H1 (cell line): Measurements from ENCODE around the gene GBP2. TPM values are rescaled to one million over a fixed set of nuclear protein-coding genes. Genes with fewer than 3 reads are reported as not detected.

ENCODE experiments used
- CTCF ChIA-PET: fragments of 300-600 bp; sonication (Branson Sonifier 250); formaldehyde crosslinking; loops from one replicate; lab custom pipeline; 2021; ENCODE audit not compliant: partially characterized antibody; lab: Charles Lee
- POLR2A ChIA-PET: fragments of 300-600 bp; sonication (Branson Sonifier 250); formaldehyde crosslinking; loops from one replicate; lab custom pipeline; 2021; ENCODE audit warnings: inconsistent platforms; ENCODE audit not compliant: partially characterized antibody; lab: Charles Lee
- DNase-seq, 2 experiments: peaks; one replicate each; pipeline versions ENCODE4 v3.0.0 to v3.0.0-alpha.2; 2010 to 2022; ENCODE audit warnings: low spot score in 2 of 2, low read depth in 1 of 2, mixed read lengths in 1 of 2
- FAIRE-seq: peaks from 2 replicates; lab custom pipeline; 2011; peaks lifted over from hg19 to GRCh38; lab: Jason Lieb, UNC
- H2AFZ ChIP-seq: 2 replicates; pipeline ENCODE4 v1.8.1; 2012; ENCODE audit warnings: low read length, inconsistent platforms
- H2AK5ac ChIP-seq: 2 replicates; pipeline ENCODE4 v1.6.1; 2013; ENCODE audit warnings: low read depth, low read length
- H2BK120ac ChIP-seq: replicated peaks from 2 replicates; pipeline ENCODE3; 2013; ENCODE audit warnings: low read depth, low read length, inconsistent platforms
- H2BK12ac ChIP-seq: 2 replicates; pipeline ENCODE4 v1.6.1; 2013; ENCODE audit warnings: low read depth, low read length
- H2BK15ac ChIP-seq: 2 replicates; pipeline ENCODE4 v1.6.1; 2013; ENCODE audit warnings: low read length
- H2BK20ac ChIP-seq: 2 replicates; pipeline ENCODE4 v1.6.1; 2013; ENCODE audit warnings: low read length
- H2BK5ac ChIP-seq: 2 replicates; pipeline ENCODE4 v1.6.1; 2013; ENCODE audit warnings: low read depth, low read length
- H3K14ac ChIP-seq: 2 replicates; pipeline ENCODE4 v1.6.1; 2013; ENCODE audit warnings: inconsistent platforms; ENCODE audit not compliant: insufficient read length
- H3K18ac ChIP-seq: 2 replicates; pipeline ENCODE4 v1.6.1; 2013; ENCODE audit warnings: low read length; ENCODE audit errors: extremely low read depth
- H3K23ac ChIP-seq: 2 replicates; pipeline ENCODE4 v1.6.1; 2013; ENCODE audit warnings: inconsistent platforms; ENCODE audit not compliant: insufficient read length
- H3K23me2 ChIP-seq: 2 replicates; pipeline ENCODE4 v1.6.1; 2013; ENCODE audit warnings: low read depth, low read length
- H3K27ac ChIP-seq: 2 replicates; pipeline ENCODE4 v1.6.1; 2011; ENCODE audit warnings: low read depth, low read length, inconsistent platforms
- H3K27me3 ChIP-seq, 4 experiments: replicated peaks in 1 of 4; 1 replicate in 1 of 4; 2 replicates in 3 of 4; pipeline versions ENCODE4 v1.6.1 to v1.8.1; 2011 to 2013; ENCODE audit warnings: low read length in 3 of 4, mild to moderate bottlenecking in 3 of 4, inconsistent platforms in 2 of 4, mixed read lengths in 2 of 4, moderate library complexity in 1 of 4; ENCODE audit not compliant: control insufficient read depth in 3 of 4, insufficient read depth in 3 of 4; ENCODE audit errors: extremely low read depth in 1 of 4
- H3K36me3 ChIP-seq, 4 experiments: 2 replicates each; pipeline versions ENCODE4 v1.6.1 to v1.8.1; 2011 to 2013; ENCODE audit warnings: mild to moderate bottlenecking in 4 of 4, low read length in 3 of 4, moderate library complexity in 2 of 4, control low read depth in 1 of 4, inconsistent platforms in 1 of 4; ENCODE audit not compliant: insufficient read depth in 4 of 4, control insufficient read depth in 2 of 4
- H3K4ac ChIP-seq: replicated peaks from 2 replicates; pipeline ENCODE3; 2013; ENCODE audit warnings: low read length, low read depth, mixed read lengths, inconsistent platforms; ENCODE audit not compliant: insufficient read length
- H3K4me1 ChIP-seq, 4 experiments: replicated peaks in 1 of 4; 1 replicate in 1 of 4; 2 replicates in 3 of 4; pipeline versions ENCODE4 v1.6.1 to v1.8.1; 2011 to 2013; ENCODE audit warnings: low read length in 3 of 4, inconsistent platforms in 2 of 4, mixed read lengths in 1 of 4; ENCODE audit not compliant: insufficient read depth in 4 of 4, control insufficient read depth in 3 of 4
- H3K4me2 ChIP-seq, 2 experiments: 2 replicates each; pipeline versions ENCODE4 v1.6.1 to v1.8.1; 2011 to 2013; ENCODE audit warnings: low read depth in 2 of 2, low read length in 2 of 2, control low read depth in 1 of 2, inconsistent platforms in 1 of 2, mild to moderate bottlenecking in 1 of 2; ENCODE audit not compliant: insufficient read depth in 1 of 2
- H3K4me3 ChIP-seq, 4 experiments: fragments of 200-600, 300-600 bp in 1 of 4; sonication (generic), shearing (Covaris generic), sonication (Bioruptor Twin) in 1 of 4; 2 replicates each; pipeline versions ENCODE4 v1.5.1 to v1.8.1; 2011 to 2016; ENCODE audit warnings: low read length in 4 of 4, low read depth in 3 of 4, control low read depth in 2 of 4, inconsistent platforms in 2 of 4, mild to moderate bottlenecking in 2 of 4, mixed read lengths in 1 of 4, moderate library complexity in 1 of 4; ENCODE audit not compliant: insufficient read depth in 2 of 4; ENCODE audit errors: extremely low read depth in 1 of 4
- H3K56ac ChIP-seq: replicated peaks from 2 replicates; pipeline ENCODE3; 2013; ENCODE audit warnings: low read depth, mild to moderate bottlenecking, mixed read lengths, low read length, inconsistent platforms; ENCODE audit not compliant: insufficient read length
- H3K79me1 ChIP-seq: 2 replicates; pipeline ENCODE4 v1.6.1; 2013; ENCODE audit warnings: low read depth, low read length, control low read depth
- H3K79me2 ChIP-seq, 2 experiments: 2 replicates each; pipeline versions ENCODE4 v1.6.1 to v1.8.1; 2012 to 2013; ENCODE audit warnings: low read length in 2 of 2, mild to moderate bottlenecking in 2 of 2, inconsistent platforms in 1 of 2; ENCODE audit not compliant: insufficient read depth in 2 of 2, control insufficient read depth in 1 of 2
- H3K9ac ChIP-seq, 4 experiments: replicated peaks in 1 of 4; 1 replicate in 1 of 4; 2 replicates in 3 of 4; pipeline versions ENCODE4 v1.6.1 to v1.8.1; 2011 to 2013; ENCODE audit warnings: low read depth in 3 of 4, low read length in 3 of 4, control low read depth in 2 of 4, mild to moderate bottlenecking in 2 of 4, moderate library complexity in 2 of 4, inconsistent platforms in 1 of 4; ENCODE audit errors: extremely low read depth in 1 of 4
- H3K9me3 ChIP-seq, 2 experiments: 2 replicates each; pipeline versions ENCODE4 v1.6.1 to v1.8.1; 2012 to 2013; ENCODE audit warnings: mild to moderate bottlenecking in 2 of 2, moderate library complexity in 2 of 2, control low read depth in 1 of 2, inconsistent platforms in 1 of 2, low read depth in 1 of 2, low read length in 1 of 2, mixed read lengths in 1 of 2; ENCODE audit not compliant: insufficient read depth in 2 of 2
- H4K20me1 ChIP-seq, 2 experiments: replicated peaks in 1 of 2; 2 replicates each; pipeline versions ENCODE3 to v1.8.1; 2011 to 2013; ENCODE audit warnings: inconsistent platforms in 2 of 2, low read length in 2 of 2, mild to moderate bottlenecking in 1 of 2; ENCODE audit not compliant: insufficient read depth in 2 of 2, control insufficient read depth in 1 of 2
- H4K5ac ChIP-seq: 2 replicates; pipeline ENCODE4 v1.6.1; 2013; ENCODE audit warnings: low read length, low read depth, mixed read lengths, inconsistent platforms; ENCODE audit not compliant: insufficient read length
- H4K8ac ChIP-seq: 2 replicates; pipeline ENCODE4 v1.8.0; 2013; ENCODE audit warnings: mild to moderate bottlenecking, moderate library complexity, low read length, inconsistent platforms; ENCODE audit not compliant: insufficient read depth; ENCODE audit errors: extremely low read depth
- H4K91ac ChIP-seq: replicated peaks from 2 replicates; pipeline ENCODE3; 2013; ENCODE audit warnings: low read length, mixed read lengths, inconsistent platforms; ENCODE audit not compliant: insufficient read length
- ASH2L ChIP-seq: fragments of 200-600, 300-600 bp; sonication (generic); IDR thresholded peaks from one replicate; pipeline ENCODE4 v1.7.1; 2017; ENCODE audit warnings: low read length
- JUN ChIP-seq: IDR thresholded peaks from 2 replicates; pipeline ENCODE4 v1.6.1; 2011; ENCODE audit warnings: low read depth, mild to moderate bottlenecking, improper control_type of control experiment, low read length
- NANOG ChIP-seq: IDR thresholded peaks from 2 replicates; pipeline ENCODE4 v1.6.1; 2011; ENCODE audit warnings: low read length, low read depth, mild to moderate bottlenecking, inconsistent platforms; ENCODE audit not compliant: insufficient read depth, poor library complexity, severe bottlenecking
- SIN3A ChIP-seq, 2 experiments: IDR thresholded peaks in 1 of 2; conservative IDR thresholded peaks in 1 of 2; 2 replicates each; pipeline ENCODE4 v1.6.1; 2011 to 2012; ENCODE audit warnings: low read length in 2 of 2, improper control_type of control experiment in 1 of 2, low read depth in 1 of 2, mild to moderate bottlenecking in 1 of 2
- WGBS, 2 experiments: shearing (Covaris generic) in 1 of 2; methylation state at CpG; one replicate each; pipeline versions ENCODE4 v1.1.6 to v1.1.7; 2013 to 2015; ENCODE audit warnings: low lambda C conversion rate in 2 of 2, mixed read lengths in 2 of 2, inconsistent platforms in 1 of 2, low coverage in 1 of 2, missing lambda C conversion rate in 1 of 2; ENCODE audit not compliant: insufficient replicate concordance in 2 of 2, insufficient coverage in 1 of 2, insufficient read length in 1 of 2; ENCODE audit errors: extremely low coverage in 1 of 2, missing lambda C conversion rate in 1 of 2; 5-methylcytosine and 5-hydroxymethylcytosine counted together
- polyA plus RNA-seq, 7 experiments: library from polyadenylated mRNA; depleted of rRNA in 3 of 7; stranded (reverse) in 5 of 7; unstranded in 2 of 7; fragments of >200 nt in 5 of 7; fragments of 200-250 nt in 2 of 7; gene quantifications; 1 replicate in 5 of 7; 2 replicates in 1 of 7; 4 replicates in 1 of 7; pipeline versions ENCODE4 v1.2.1 to v1.2.3, GENCODE V29; 2011 to 2013; ENCODE audit warnings: missing spikeins in 2 of 7, mixed read lengths in 2 of 7
- total RNA-seq: library from RNA; stranded (reverse); fragmentation: NEBNext Ultra II Directional; extraction: Animal tissue kit (Norgen Biotek cat#: 25700); gene quantifications from 2 replicates; pipeline ENCODE4 v1.2.1, GENCODE V29; 2021
- TF ChIP-seq, protein P1 (sequence below): IDR thresholded peaks from 2 replicates; pipeline ENCODE4 v1.6.1; 2012; ENCODE audit warnings: inconsistent platforms

GBP2 gene
- total and polyA plus RNA-seq, 2 of the 8 experiments (the other 6 are each of a cell fraction or from before 2014, with no cell fraction given) = not detected

- Histone ChIP-seq H3K4me2 (no peak overlapping the region), H3K4ac (no peak overlapping the region), H3K56ac (no peak overlapping the region), H4K20me1 (no peaks in the 10 kb centered on the region), H3K4me3 (no peak overlapping the region), H3K9me3 (no peaks in the 10 kb centered on the region), H3K27me3 (no peaks in the 10 kb centered on the region), H3K18ac (no peak overlapping the region), H3K23me2 (no peaks in the 10 kb centered on the region), H3K36me3 (no peaks in the 10 kb centered on the region), H3K14ac (no peak overlapping the region), H4K8ac (no peak overlapping the region), H2BK15ac (no peak overlapping the region), H2BK12ac (no peak overlapping the region), H3K79me2 (no peaks in the 10 kb centered on the region), H2AFZ (no peak overlapping the region), H2BK20ac (no peak overlapping the region), H3K9ac (no peak overlapping the region), H3K27ac (no peak overlapping the region), H4K91ac (no peak overlapping the region), H3K4me1 (no peaks in the 10 kb centered on the region), H3K79me1 (no peaks in the 10 kb centered on the region), H3K23ac (no peak overlapping the region), H2BK5ac (no peak overlapping the region), H2BK120ac (no peak overlapping the region), H2AK5ac (no peak overlapping the region), H4K5ac (no peak overlapping the region)
- POLR2A ChIA-PET = no interaction called here
- CTCF ChIA-PET = interaction anchor here (1.1 to 1.5 kb wide), 4 partner anchors 60 to 208 kb away, joined by 3 read pairs; no protein-coding TSS in a partner anchor
- TF ChIP-seq, protein P1, sequence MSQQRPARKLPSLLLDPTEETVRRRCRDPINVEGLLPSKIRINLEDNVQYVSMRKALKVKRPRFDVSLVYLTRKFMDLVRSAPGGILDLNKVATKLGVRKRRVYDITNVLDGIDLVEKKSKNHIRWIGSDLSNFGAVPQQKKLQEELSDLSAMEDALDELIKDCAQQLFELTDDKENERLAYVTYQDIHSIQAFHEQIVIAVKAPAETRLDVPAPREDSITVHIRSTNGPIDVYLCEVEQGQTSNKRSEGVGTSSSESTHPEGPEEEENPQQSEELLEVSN = no peak
- TF ChIP-seq NANOG (no peak), ASH2L (no peak), SIN3A (conservative IDR thresholded peaks at IDR 0.05 in 1 of 2, IDR thresholded peaks at IDR 0.05 in 1 of 2; ENCODE audit: low read depth in 1 of 2, low read length in 2 of 2) (no peak), JUN (no peak)
- WGBS, 2 experiments = 87% methylated on average over 3 of the region's 3 CpGs; no CpG with 5 or more reads in 1 of the 2 experiments
- no peak for FAIRE-seq
- DNase-seq = no peak
These were observed 22.1 kb upstream of the GBP2 start for GRCh38 chr1:89147678-89148658.
